Testis (tissue), 2 donors: ENCODE data around the gene NTMT1.

Experiments
- CTCF ChIP-seq, 3 experiments: fragments of 450-650 bp in 2 of 3; fragments of 200-600 bp in 1 of 3; sonication (generic) in 1 of 3; IDR thresholded peaks; one replicate each; pipeline ENCODE4 v1.5.1; 2016 to 2019; ENCODE audit warnings: antibody characterized with exemption in 3 of 3, mild to moderate bottlenecking in 2 of 3, moderate library complexity in 1 of 3
- POLR2A ChIP-seq: fragments of 450-650 bp; IDR thresholded peaks from one replicate; pipeline ENCODE4 v1.6.1; 2017; ENCODE audit warnings: antibody characterized with exemption, mild to moderate bottlenecking, moderate library complexity

- TF ChIP-seq CTCF (IDR thresholded peaks at IDR 0.05) (no peak), POLR2A (no peak)
Observed at GRCh38 chr9:129676287-129676686, 50.3 kb downstream of the NTMT1 start.
